ENCODE data around the gene SARS1. TPM values are rescaled to one million over a fixed set of nuclear protein-coding genes. Genes with fewer than 3 reads are reported as not detected.

SARS1 gene
- polyA plus RNA-seq, 1 of the 3 experiments (the other 2 are of a cell fraction): 98.3 TPM

GRCh38 chr1:109258481-109259466 is 45.1 kb downstream of the SARS1 start:
- Histone ChIP-seq H3K27me3 (ENCODE audit: insufficient read depth) (no peaks in the 10 kb centered on the region), H3K79me2 (ENCODE audit: insufficient read depth) (no peaks in the 10 kb centered on the region), H3K27ac (ENCODE audit: low read depth in 2 of 2, low read length in 1 of 2) (no peak overlapping the region; a peak in 1 of 4 replicates), H3K36me3 (replicated peaks in 1 of 2; ENCODE audit: control insufficient read depth in 1 of 2, insufficient read depth in 2 of 2, low read length in 1 of 2) (peaks cover 0 to 5% of the 10 kb centered on the region in 2 experiments), H2AFZ (ENCODE audit: low read depth) (no peak overlapping the region), H3K4me2 (no peak overlapping the region), H3K9ac (no peak overlapping the region), H3K4me1 (ENCODE audit: control insufficient read depth in 1 of 2, insufficient read depth in 2 of 2, low read depth in 1 of 2, low read length in 1 of 2) (peaks cover 0 to 44% of the 10 kb centered on the region in 2 experiments; a peak in 2 of 4 replicates), H3F3A (replicated peaks; ENCODE audit: insufficient read depth) (no peaks in the 10 kb centered on the region), H3K9me2 (no peaks in the 10 kb centered on the region), H3K4me3 (ENCODE audit: low read depth in 2 of 2, low read length in 1 of 2) (no peak overlapping the region), H3K9me3 (no peaks in the 10 kb centered on the region), H4K20me1 (ENCODE audit: insufficient read depth) (no peaks in the 10 kb centered on the region)
- ChIA-PET CTCF (interaction anchor here (1.4 to 2.1 kb wide), 5 partner anchors 11 to 274 kb away, joined by 3 to 7 read pairs (median 5); a partner anchor contains a TSS), POLR2A (no interaction called here)
- DNase-seq: no peak
- 94% methylated on average over 51 of the region's 69 CpGs for WGBS (ENCODE audit: low lambda C conversion rate)
- TF ChIP-seq EP300 (IDR thresholded peaks at IDR 0.05; ENCODE audit: borderline replicate concordance in 1 of 2, low read depth in 1 of 2, low read length in 1 of 2): no peak
- no peak for TF ChIP-seq CHD2 (IDR thresholded peaks at IDR 0.05; ENCODE audit: low read length, partially characterized antibody)
- TF ChIP-seq GATA2 (CRISPR knock-in tag; IDR thresholded peaks at IDR 0.05): no peak
- no peak for TF ChIP-seq IRF3 (IDR thresholded peaks at IDR 0.05; ENCODE audit: low read depth, low read length)
- TF ChIP-seq MAX (IDR thresholded peaks at IDR 0.05; ENCODE audit: low read depth): no peak
- no peak for TF ChIP-seq POLR2AphosphoS5 (IDR thresholded peaks at IDR 0.05; ENCODE audit: low read depth, low read length)
- no peak for TF ChIP-seq NRF1 (IDR thresholded peaks at IDR 0.05; ENCODE audit: low read depth, low read length)
- TF ChIP-seq RCOR1 (IDR thresholded peaks at IDR 0.05; ENCODE audit: low read length): no peak
- no peak for TF ChIP-seq MXI1 (IDR thresholded peaks at IDR 0.05; ENCODE audit: low read depth, low read length)
- TF ChIP-seq USF1 (IDR thresholded peaks at IDR 0.05; ENCODE audit: borderline replicate concordance, low read depth): no peak
- TF ChIP-seq TAF1 (IDR thresholded peaks at IDR 0.05; ENCODE audit: borderline replicate concordance, low read depth, low read length): no peak
- TF ChIP-seq MEF2A (IDR thresholded peaks at IDR 0.05; ENCODE audit: borderline replicate concordance, low read depth): no peak
- no peak for TF ChIP-seq PBX3 (IDR thresholded peaks at IDR 0.05)
- TF ChIP-seq RFX5 (IDR thresholded peaks at IDR 0.05; ENCODE audit: low read length): no peak
- no peak for TF ChIP-seq RAD21 (IDR thresholded peaks at IDR 0.05; ENCODE audit: low read length)
- TF ChIP-seq YY1 (IDR thresholded peaks at IDR 0.05; ENCODE audit: low read depth): no peak
